Panc1 (cell line): Measurements from ENCODE around the gene OXCT1. TPM values are rescaled to one million over a fixed set of nuclear protein-coding genes. Genes with fewer than 3 reads are reported as not detected.

Source experiments
- ATAC-seq: fragments of 200-7000 bp; cut with Tn5 transposase; 2 replicates; pipeline ENCODE4 v1.9.1; 2020; ENCODE audit warnings: mild to moderate bottlenecking, moderate library complexity
- BruUV-seq: library from RNA; stranded (reverse); fragments of 400-500 nt; replicated peaks from 2 replicates; lab custom pipeline; 2021; lab: Mats Ljungman, UMichigan
- CTCF ChIA-PET: fragments of 300-600 bp; sonication (Branson Sonifier 250); formaldehyde crosslinking; loops from one replicate; lab custom pipeline; 2022; ENCODE audit warnings: antibody characterized with exemption; lab: Charles Lee
- POLR2A ChIA-PET: fragments of 300-600 bp; sonication (Branson Sonifier 250); formaldehyde crosslinking; loops from one replicate; lab custom pipeline; 2022; ENCODE audit warnings: antibody characterized with exemption; lab: Charles Lee
- DNase-seq: peaks from one replicate; pipeline ENCODE4 v3.0.0-alpha.2; 2010; ENCODE audit warnings: low read depth, low spot score
- H3K27ac ChIP-seq: 2 replicates; pipeline ENCODE4 v1.5.1; 2011; ENCODE audit warnings: mild to moderate bottlenecking, low read length, inconsistent platforms
- H3K27me3 ChIP-seq: fragments of 200-500 bp; sonication (Bioruptor generic); 2 replicates; pipeline ENCODE4 v1.6.0; 2014; ENCODE audit warnings: low read length, inconsistent platforms; ENCODE audit not compliant: control insufficient read depth, insufficient read depth
- H3K36me3 ChIP-seq: fragments of 200-500 bp; sonication (Bioruptor generic); 2 replicates; pipeline ENCODE4 v1.5.1; 2014; ENCODE audit warnings: inconsistent platforms, mild to moderate bottlenecking, low read length, moderate library complexity; ENCODE audit not compliant: control insufficient read depth, insufficient read depth
- H3K4me1 ChIP-seq: 2 replicates; pipeline ENCODE4 v1.5.1; 2011; ENCODE audit warnings: inconsistent platforms, mild to moderate bottlenecking, low read length, moderate library complexity; ENCODE audit not compliant: control insufficient read depth, insufficient read depth
- H3K4me3 ChIP-seq, 2 experiments: 2 replicates each; pipeline ENCODE4 v1.5.1; 2011 to 2012; ENCODE audit warnings: low read depth in 2 of 2, low read length in 2 of 2, mild to moderate bottlenecking in 2 of 2, inconsistent platforms in 1 of 2, moderate library complexity in 1 of 2
- H3K9me3 ChIP-seq: fragments of 200-500 bp; sonication (Bioruptor generic); 2 replicates; pipeline ENCODE4 v1.5.1; 2014; ENCODE audit warnings: low read depth, mild to moderate bottlenecking, inconsistent platforms, low read length, moderate library complexity; ENCODE audit not compliant: control insufficient read depth, insufficient read depth
- CTCF ChIP-seq: fragments of 450-650 bp; IDR thresholded peaks from 2 replicates; pipeline ENCODE4 v1.5.1; 2017; ENCODE audit warnings: mild to moderate bottlenecking
- POLR2AphosphoS5 ChIP-seq: IDR thresholded peaks from 2 replicates; pipeline ENCODE4 v1.6.1; 2012; ENCODE audit warnings: mild to moderate bottlenecking, low read depth, low read length, moderate library complexity
- REST ChIP-seq, 2 experiments: IDR thresholded peaks; 2 replicates each; pipeline ENCODE4 v1.6.1; 2011 to 2012; ENCODE audit warnings: low read depth in 2 of 2, control low read depth in 1 of 2, low read length in 1 of 2, mild to moderate bottlenecking in 1 of 2, moderate library complexity in 1 of 2; ENCODE audit not compliant: insufficient read depth in 1 of 2
- SIN3A ChIP-seq: IDR thresholded peaks from 2 replicates; pipeline ENCODE4 v1.6.1; 2012; ENCODE audit warnings: low read depth, mild to moderate bottlenecking, low read length, moderate library complexity, borderline replicate concordance; ENCODE audit not compliant: insufficient read depth
- TCF7L2 ChIP-seq: IDR thresholded peaks from 2 replicates; pipeline ENCODE4 v1.6.1; 2011; ENCODE audit warnings: mild to moderate bottlenecking, low read depth, low read length, inconsistent platforms
- in situ Hi-C: cut with HindIII; loops from 2 replicates; pipeline ENCODE4 v1.10.0; 2016; ENCODE audit warnings: low sequenced_read_pairs, low pct_unique_long_range_greater_than_20kb
- intact Hi-C: fragments of 100-400 bp; cut with micrococcal nuclease; formaldehyde crosslinking; loops from one replicate; pipeline ENCODE4 v1.10.0; 2022; ENCODE audit not compliant: unreplicated experiment
- total RNA-seq: library from RNA; stranded (reverse); gene quantifications from one replicate; pipeline ENCODE4 v1.2.1, GENCODE V29; 2021; ENCODE audit not compliant: unreplicated experiment

The OXCT1 gene
- total RNA-seq, 1 experiment from 2014 or later = 10.5 TPM

GRCh38 chr5:41903892-41904799 is 33.9 kb upstream of the OXCT1 start, which contains the start of gene RIMOC1:
Gene RIMOC1 (plus strand): TSS chr5:41904344. CDS start chr5:41904368, 24 bp downstream.
- ATAC-seq (peak; percentile 100), DNase-seq (peak; percentile 100)
- intact Hi-C loops (no loop called here), in situ Hi-C loops (no loop called here)
- CTCF ChIA-PET = interaction anchor here (0.5 kb wide), 1 partner anchor 86 kb away, joined by 3 read pairs; no protein-coding TSS in a partner anchor
- TF ChIP-seq POLR2AphosphoS5 = peak; percentile 91
- TF ChIP-seq SIN3A = peak; percentile 100
- TF ChIP-seq CTCF = no peak
- TF ChIP-seq REST (IDR thresholded peaks at IDR 0.05; ENCODE audit: insufficient read depth in 1 of 2, low read depth in 2 of 2, low read length in 1 of 2) = no peak; a peak in 1 of 4 replicates
- no peak for TF ChIP-seq TCF7L2
- H3K36me3 ChIP-seq = peaks cover 20% of the 10 kb centered on the region
- POLR2A ChIA-PET = no interaction called here
- H3K27me3 ChIP-seq = no peaks in the 10 kb centered on the region
- peaks cover 6% of the 10 kb centered on the region for H3K4me1 ChIP-seq
- H3K27ac ChIP-seq = peak within 1 kb of the TSS; percentile 93
- BruUV-seq = no TSS peak
- no peaks in the 10 kb centered on the region for H3K9me3 ChIP-seq
- H3K4me3 ChIP-seq = peak within 1 kb of the TSS; percentile 85 to 98

- ATAC-seq (no peak; the same call in 1 of the 2 replicates), DNase-seq (no peak)
- intact Hi-C loops (no loop called here), in situ Hi-C loops (no loop called here)
- CTCF ChIA-PET = no interaction called here
- no peaks in the 10 kb centered on the region for H3K9me3 ChIP-seq
- POLR2A ChIA-PET = no interaction called here
- H3K4me3 ChIP-seq = peak overlapping the region; percentile 85 to 98
- TF ChIP-seq CTCF = no peak
- no peak for TF ChIP-seq SIN3A
- no peak for TF ChIP-seq REST (IDR thresholded peaks at IDR 0.05; ENCODE audit: insufficient read depth in 1 of 2, low read depth in 2 of 2, low read length in 1 of 2)
- no peak for TF ChIP-seq POLR2AphosphoS5
- TF ChIP-seq TCF7L2 = no peak
- no peak overlapping the region for H3K27ac ChIP-seq
- no TSS peak for BruUV-seq
- no peaks in the 10 kb centered on the region for H3K27me3 ChIP-seq
- H3K36me3 ChIP-seq = peaks cover 16% of the 10 kb centered on the region
- peaks cover 6% of the 10 kb centered on the region for H3K4me1 ChIP-seq
These were observed 33.2 kb upstream of the OXCT1 start for GRCh38 chr5:41903382-41903891.
